ENCODE results near the gene WASHC4. TPM values are rescaled to one million over a fixed set of nuclear protein-coding genes. Genes with fewer than 3 reads are reported as not detected.
"Not testable (repeated sequence)": the region's sequence is repeated elsewhere in the genome, so short reads cannot be mapped to it uniquely, and the experiment has no call there.

The WASHC4 gene
- total and polyA plus RNA-seq, 7 experiments from 2014 or later: 31.0 to 76.8 (median 51.4) TPM

- H3K4me3 ChIP-seq (ENCODE audit: low read length): no peak overlapping the region
- H3K27ac Mint-ChIP-seq: peak overlapping the region in 1 of 9 donors; percentile 33
- intact Hi-C loops (cut with micrococcal nuclease): loop anchor here in 1 of 2 donors (5.0 kb wide), 1 partner anchor 36 kb away; no protein-coding TSS in a partner anchor
- H3K27me3 ChIP-seq (ENCODE audit: control insufficient read depth in 2 of 2, insufficient read depth in 2 of 2, low read length in 2 of 2): no peaks in the 10 kb centered on the region
- H3K9me3 Mint-ChIP-seq: no peaks in the 10 kb centered on the region
- H3K4me3 Mint-ChIP-seq: no peak overlapping the region
- ATAC-seq (no peak), DNase-seq (no peak)
- H3K27ac ChIP-seq (ENCODE audit: low read depth, low read length): no peak overlapping the region
- H3K4me1 Mint-ChIP-seq: peaks cover 0 to 12% (median 3%) of the 10 kb centered on the region in 7 donors
- no peaks in the 10 kb centered on the region for H3K4me1 ChIP-seq (ENCODE audit: control insufficient read depth in 2 of 2, insufficient read depth in 2 of 2, low read length in 2 of 2)
- H3K27me3 Mint-ChIP-seq: no peaks in the 10 kb centered on the region
- ChIA-PET POLR2A (no interaction called here), CTCF (interaction anchor here (0.8 kb wide), 1 partner anchor 229 kb away, joined by 3 read pairs; no protein-coding TSS in a partner anchor)
- peaks cover 4 to 45% (median 21%) of the 10 kb centered on the region in 3 experiments for H3K36me3 ChIP-seq (ENCODE audit: control insufficient read depth in 2 of 3, insufficient read depth in 3 of 3, low read length in 3 of 3)
- H3K36me3 Mint-ChIP-seq: peaks cover 7 to 26% (median 9%) of the 10 kb centered on the region in 5 donors
- H3K9me3 ChIP-seq (ENCODE audit: control insufficient read depth in 2 of 3, low read length in 3 of 3): no peaks in the 10 kb centered on the region
Measured at GRCh38 chr12:105168006-105168405, 60.5 kb downstream of the WASHC4 start.

DNA sequence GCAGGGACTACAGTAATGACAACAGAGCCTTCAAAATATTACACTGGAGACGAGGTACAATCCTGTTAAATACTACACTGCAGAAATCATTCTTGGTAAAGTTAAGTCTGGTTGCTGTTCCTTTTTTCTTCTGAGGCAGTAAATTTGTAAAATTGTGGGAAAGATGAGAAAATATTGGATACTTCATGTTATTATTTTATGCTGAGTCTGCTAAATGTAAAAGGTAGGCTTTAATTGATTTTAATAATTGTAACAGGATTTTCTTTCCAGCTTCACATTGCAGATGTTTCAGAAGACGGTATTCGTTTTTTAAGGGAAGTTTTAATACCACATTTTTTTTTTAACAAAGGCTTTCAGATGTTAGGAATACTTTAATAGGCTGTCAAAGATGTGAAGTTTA, 62.6 kb downstream of the WASHC4 start:
- Histone ChIP-seq H3K27ac (ENCODE audit: low read depth, low read length) (no peak overlapping the region), H3K36me3 (ENCODE audit: control insufficient read depth in 2 of 3, insufficient read depth in 3 of 3, low read length in 3 of 3) (peaks cover 4 to 35% (median 11%) of the 10 kb centered on the region in 3 experiments), H3K4me3 (ENCODE audit: low read length) (no peak overlapping the region), H3K9me3 (ENCODE audit: control insufficient read depth in 2 of 3, low read length in 3 of 3) (no peaks in the 10 kb centered on the region), H3K4me1 (ENCODE audit: control insufficient read depth in 2 of 2, insufficient read depth in 2 of 2, low read length in 2 of 2) (no peaks in the 10 kb centered on the region), H3K27me3 (ENCODE audit: control insufficient read depth in 2 of 2, insufficient read depth in 2 of 2, low read length in 2 of 2) (no peaks in the 10 kb centered on the region)
- DNase-seq (no peak), ATAC-seq (no peak)
- Mint-ChIP-seq H3K27ac (peak overlapping the region in 1 of 9 donors; percentile 22), H3K27me3 (no peaks in the 10 kb centered on the region), H3K36me3 (peaks cover 4 to 18% (median 10%) of the 10 kb centered on the region in 5 donors), H3K9me3 (no peaks in the 10 kb centered on the region), H3K4me3 (no peak overlapping the region), H3K4me1 (peaks cover 0 to 5% (median 3%) of the 10 kb centered on the region in 7 donors)
- intact Hi-C loops (cut with micrococcal nuclease): loop anchor here in 1 of 2 donors (10.0 kb wide), 1 partner anchor 215 kb away; no protein-coding TSS in a partner anchor
- CTCF ChIA-PET: no interaction called here
- POLR2A ChIA-PET: interaction anchor here (0.7 kb wide), 1 partner anchor 52 kb away, joined by 4 read pairs; no protein-coding TSS in a partner anchor

DNA sequence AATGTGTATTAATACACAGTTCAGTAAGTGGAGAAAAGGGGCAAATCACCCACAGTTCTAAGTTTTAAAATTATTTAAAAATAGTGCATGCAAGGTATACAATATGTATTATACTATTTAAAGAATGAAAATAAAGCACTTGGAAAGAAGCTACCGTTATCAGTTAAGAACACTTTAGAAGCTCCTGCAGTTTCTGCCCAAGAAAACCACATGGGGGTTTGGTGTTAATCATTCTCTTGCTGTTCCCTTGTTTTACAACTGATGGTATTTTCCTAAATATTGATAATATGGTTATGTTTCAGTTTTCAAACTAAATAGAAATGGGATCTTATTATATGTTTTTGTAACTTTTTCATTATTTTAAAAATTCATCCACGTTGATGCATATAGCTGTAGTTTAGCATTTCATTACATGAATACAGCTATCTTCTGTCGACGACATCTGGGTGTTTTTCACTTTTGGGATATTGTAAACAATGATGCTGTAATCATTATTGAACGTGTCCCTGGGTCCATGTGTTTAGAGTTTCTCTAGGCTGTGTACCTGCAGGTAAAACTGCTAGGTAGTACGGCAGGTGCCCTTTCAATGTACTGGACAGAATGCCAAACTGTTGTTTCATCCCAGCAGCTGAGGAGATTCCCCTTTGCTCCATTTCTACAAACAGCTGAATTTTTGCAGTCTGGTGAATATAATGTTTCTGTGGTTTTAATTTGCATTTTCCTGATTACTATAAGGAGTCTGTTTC, 64.3 kb downstream of the WASHC4 start:
- Histone ChIP-seq H3K4me1 (ENCODE audit: control insufficient read depth in 2 of 2, insufficient read depth in 2 of 2, low read length in 2 of 2) (no peaks in the 10 kb centered on the region), H3K36me3 (ENCODE audit: control insufficient read depth in 2 of 3, insufficient read depth in 3 of 3, low read length in 3 of 3) (peaks cover 4 to 38% (median 9%) of the 10 kb centered on the region in 3 experiments), H3K4me3 (ENCODE audit: low read length) (no peak overlapping the region), H3K27me3 (ENCODE audit: control insufficient read depth in 2 of 2, insufficient read depth in 2 of 2, low read length in 2 of 2) (no peaks in the 10 kb centered on the region), H3K9me3 (ENCODE audit: control insufficient read depth in 2 of 3, low read length in 3 of 3) (no peaks in the 10 kb centered on the region), H3K27ac (ENCODE audit: low read depth, low read length) (no peak overlapping the region)
- ChIA-PET CTCF (no interaction called here), POLR2A (no interaction called here)
- Mint-ChIP-seq H3K36me3 (peaks cover 4 to 33% (median 16%) of the 10 kb centered on the region in 5 donors), H3K4me3 (no peak overlapping the region), H3K27ac (peak overlapping the region in 8 of 9 donors; percentile 6 to 70 (median 55)), H3K27me3 (no peaks in the 10 kb centered on the region), H3K9me3 (no peaks in the 10 kb centered on the region), H3K4me1 (peaks cover 0 to 9% (median 3%) of the 10 kb centered on the region in 7 donors)
- DNase-seq (no peak), ATAC-seq (no peak)
- intact Hi-C loops (cut with micrococcal nuclease): loop anchor here (2.0 to 10.0 kb wide), 2 partner anchors 211 to 213 kb away; no protein-coding TSS in a partner anchor

DNA sequence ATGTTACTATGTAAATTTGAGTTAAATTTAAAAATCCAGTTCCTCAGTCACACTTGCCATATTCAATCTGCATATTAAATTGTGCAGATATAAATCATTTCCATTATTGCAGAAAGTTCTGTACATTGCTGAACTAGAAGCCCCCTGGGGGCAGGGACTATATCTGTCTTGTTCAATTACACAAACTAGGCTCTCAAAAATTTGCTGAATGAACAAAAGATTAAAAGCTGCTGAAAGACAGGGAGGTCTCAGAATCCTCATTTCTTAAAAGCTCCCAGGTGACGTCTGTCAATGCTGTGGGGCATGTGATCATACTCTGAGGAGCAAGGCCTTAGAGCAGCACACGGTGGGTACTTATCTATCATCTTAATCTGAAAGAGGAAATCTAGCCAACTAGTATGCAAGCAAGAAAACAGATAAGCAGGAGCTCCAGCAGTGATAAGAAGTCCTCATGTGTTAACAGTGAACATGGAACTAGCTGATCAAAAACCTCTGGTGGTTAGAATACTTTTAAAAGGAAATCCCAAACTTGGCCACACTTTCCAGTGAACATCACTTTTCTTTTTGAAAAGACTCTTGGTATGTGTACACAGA, 68.0 kb downstream of the WASHC4 start:
- POLR2A ChIA-PET: no interaction called here
- H3K27ac ChIP-seq (ENCODE audit: low read depth, low read length): no peak overlapping the region
- Mint-ChIP-seq H3K27ac (peak overlapping the region in 5 of 9 donors; percentile 26 to 83 (median 31)), H3K4me3 (no peak overlapping the region), H3K27me3 (no peaks in the 10 kb centered on the region), H3K9me3 (peaks cover 0 to 14% (median 2%) of the 10 kb centered on the region in 11 donors), H3K36me3 (peaks cover 8 to 54% (median 34%) of the 10 kb centered on the region in 5 donors), H3K4me1 (peaks cover 0 to 9% (median 3%) of the 10 kb centered on the region in 7 donors)
- H3K27me3 ChIP-seq (ENCODE audit: control insufficient read depth in 2 of 2, insufficient read depth in 2 of 2, low read length in 2 of 2): no peaks in the 10 kb centered on the region
- H3K36me3 ChIP-seq (ENCODE audit: control insufficient read depth in 2 of 3, insufficient read depth in 3 of 3, low read length in 3 of 3): peaks cover 4 to 28% (median 4%) of the 10 kb centered on the region in 3 experiments
- CTCF ChIA-PET: interaction anchor here (0.7 kb wide), 1 partner anchor 1107 kb away, joined by 3 read pairs; no protein-coding TSS in a partner anchor
- no peak overlapping the region for H3K4me3 ChIP-seq (ENCODE audit: low read length)
- intact Hi-C loops (cut with micrococcal nuclease): loop anchor here in 1 of 2 donors (10.0 kb wide), 1 partner anchor 209 kb away; no protein-coding TSS in a partner anchor
- no peak for ATAC-seq
- H3K4me1 ChIP-seq (ENCODE audit: control insufficient read depth in 2 of 2, insufficient read depth in 2 of 2, low read length in 2 of 2): no peaks in the 10 kb centered on the region
- DNase-seq: no peak
- H3K9me3 ChIP-seq (ENCODE audit: control insufficient read depth in 2 of 3, low read length in 3 of 3): no peaks in the 10 kb centered on the region

DNA sequence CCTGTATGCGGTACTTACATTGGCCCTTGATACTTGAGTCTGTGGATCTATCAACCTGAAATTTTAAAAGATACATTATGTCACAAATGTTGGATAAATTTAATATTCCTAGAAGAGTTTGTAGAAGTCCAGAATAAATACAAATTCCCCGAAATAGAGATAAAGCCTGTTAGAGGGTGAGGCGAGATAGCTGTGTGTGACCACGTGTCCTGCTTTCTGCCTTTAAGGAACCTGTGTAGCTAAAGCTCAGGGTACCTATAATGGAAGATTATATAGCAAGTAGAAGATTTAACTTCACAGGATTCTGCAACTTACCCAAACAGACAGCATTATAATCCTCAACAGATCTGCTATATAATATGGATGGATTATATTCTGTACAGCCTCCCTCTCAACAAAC, 69.7 kb downstream of the WASHC4 start:
- Mint-ChIP-seq H3K9me3 (peaks cover 0 to 19% (median 7%) of the 10 kb centered on the region in 11 donors), H3K4me3 (no peak overlapping the region), H3K36me3 (peaks cover 18 to 68% (median 50%) of the 10 kb centered on the region in 5 donors), H3K4me1 (peaks cover 0 to 14% (median 6%) of the 10 kb centered on the region in 7 donors), H3K27me3 (no peaks in the 10 kb centered on the region), H3K27ac (peak overlapping the region in 6 of 9 donors; percentile 3 to 36 (median 15))
- no peak overlapping the region for H3K27ac ChIP-seq (ENCODE audit: low read depth, low read length)
- intact Hi-C loops (cut with micrococcal nuclease): loop anchor here in 1 of 2 donors (10.0 kb wide), 1 partner anchor 208 kb away; no protein-coding TSS in a partner anchor
- POLR2A ChIA-PET: no interaction called here
- no peaks in the 10 kb centered on the region for H3K4me1 ChIP-seq (ENCODE audit: control insufficient read depth in 2 of 2, insufficient read depth in 2 of 2, low read length in 2 of 2)
- CTCF ChIA-PET: no interaction called here
- no peak for ATAC-seq
- no peak overlapping the region for H3K4me3 ChIP-seq (ENCODE audit: low read length)
- DNase-seq: no peak
- H3K9me3 ChIP-seq (ENCODE audit: control insufficient read depth in 2 of 3, low read length in 3 of 3): no peaks in the 10 kb centered on the region
- peaks cover 4 to 28% (median 4%) of the 10 kb centered on the region in 3 experiments for H3K36me3 ChIP-seq (ENCODE audit: control insufficient read depth in 2 of 3, insufficient read depth in 3 of 3, low read length in 3 of 3)
- no peaks in the 10 kb centered on the region for H3K27me3 ChIP-seq (ENCODE audit: control insufficient read depth in 2 of 2, insufficient read depth in 2 of 2, low read length in 2 of 2)

DNA sequence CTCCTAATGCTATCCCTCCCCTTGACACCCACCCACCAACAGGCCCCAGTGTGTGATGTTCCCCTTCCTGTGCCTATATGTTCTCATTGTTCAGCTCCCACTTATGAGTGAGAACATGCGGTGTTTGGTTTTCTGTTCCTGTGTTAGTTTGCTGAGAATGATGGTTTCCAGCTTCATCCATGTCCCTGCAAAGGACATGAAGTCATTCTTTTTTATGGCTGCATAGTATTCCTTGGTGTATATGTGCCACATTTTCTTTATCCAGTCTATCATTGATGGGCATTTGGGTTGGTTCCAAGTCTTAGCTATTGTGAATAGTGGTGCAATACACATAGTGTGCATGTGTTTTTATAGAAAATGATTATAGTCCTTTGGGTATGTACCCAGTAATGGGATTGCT, 71.6 kb downstream of the WASHC4 start:
- H3K4me1 ChIP-seq (ENCODE audit: control insufficient read depth in 2 of 2, insufficient read depth in 2 of 2, low read length in 2 of 2); POLR2A ChIA-PET; H3K27ac ChIP-seq (ENCODE audit: low read depth, low read length); CTCF ChIA-PET; H3K9me3 ChIP-seq (ENCODE audit: control insufficient read depth in 2 of 3, low read length in 3 of 3); H3K4me3 ChIP-seq (ENCODE audit: low read length); H3K27me3 Mint-ChIP-seq; H3K27me3 ChIP-seq (ENCODE audit: control insufficient read depth in 2 of 2, insufficient read depth in 2 of 2, low read length in 2 of 2); ATAC-seq; DNase-seq; H3K4me3 Mint-ChIP-seq: not testable (repeated sequence)
- peaks cover 5 to 21% (median 11%) of the 10 kb centered on the region in 7 donors for H3K4me1 Mint-ChIP-seq
- peaks cover 29 to 81% (median 61%) of the 10 kb centered on the region in 5 donors for H3K36me3 Mint-ChIP-seq
- intact Hi-C loops (cut with micrococcal nuclease): loop anchor here in 1 of 2 donors (10.0 kb wide), 1 partner anchor 206 kb away; no protein-coding TSS in a partner anchor
- H3K27ac Mint-ChIP-seq: peak overlapping the region in 1 of 9 donors; percentile 59
- H3K9me3 Mint-ChIP-seq: peaks cover 0 to 33% (median 14%) of the 10 kb centered on the region in 11 donors
- peaks cover 0 to 27% (median 3%) of the 10 kb centered on the region in 3 experiments for H3K36me3 ChIP-seq (ENCODE audit: control insufficient read depth in 2 of 3, insufficient read depth in 3 of 3, low read length in 3 of 3)
